SK-N-SH (cell line): Measurements from ENCODE around the gene NFXL1. TPM values are rescaled to one million over a fixed set of nuclear protein-coding genes. Genes with fewer than 3 reads are reported as not detected.

Experiments used
- CTCF ChIA-PET: fragments of 300-600, 350-600 bp; formaldehyde crosslinking; extraction: SDS; loops from one replicate; lab custom pipeline; 2021; lab: Yijun Ruan, JAX
- POLR2A ChIA-PET: fragments of 350-600 bp; sonication (Branson Sonifier 250); formaldehyde crosslinking; extraction: SDS; loops from one replicate; lab custom pipeline; 2020; ENCODE audit warnings: antibody characterized with exemption, inconsistent platforms; lab: Yijun Ruan, JAX
- DNase-seq: peaks from one replicate; pipeline ENCODE4 v3.0.0; 2012
- H2AFZ ChIP-seq: fragments of 200-600 bp; sonication (generic); 2 replicates; pipeline ENCODE4 v1.8.1; 2016; ENCODE audit warnings: antibody characterized with exemption, mild to moderate bottlenecking, low read depth
- H3F3A ChIP-seq: fragments of 200-600 bp; sonication (generic); replicated peaks from 2 replicates; pipeline ENCODE3; 2016; ENCODE audit warnings: antibody characterized with exemption, mild to moderate bottlenecking; ENCODE audit not compliant: insufficient read depth
- H3K27ac ChIP-seq, 2 experiments: fragments of 200-500 bp in 1 of 2; fragments of 200-600 bp in 1 of 2; sonication (Bioruptor generic) in 1 of 2; sonication (generic), shearing (Covaris generic) in 1 of 2; 2 replicates each; pipeline versions ENCODE4 v1.5.1 to v1.6.1; 2014 to 2016; ENCODE audit warnings: low read depth in 2 of 2, inconsistent platforms in 1 of 2, low read length in 1 of 2, mild to moderate bottlenecking in 1 of 2, mixed read lengths in 1 of 2
- H3K27me3 ChIP-seq: fragments of 200-600 bp; sonication (generic), shearing (Covaris generic); 2 replicates; pipeline ENCODE4 v1.6.1; 2016; ENCODE audit warnings: mixed run types; ENCODE audit not compliant: insufficient read depth
- H3K36me3 ChIP-seq, 2 experiments: fragments of 200-500 bp in 1 of 2; fragments of 200-600 bp in 1 of 2; sonication (Bioruptor generic) in 1 of 2; sonication (generic) in 1 of 2; replicated peaks in 1 of 2; 2 replicates each; pipeline versions ENCODE3 to v1.5.1; 2014 to 2016; ENCODE audit warnings: low read length in 1 of 2, mild to moderate bottlenecking in 1 of 2; ENCODE audit not compliant: insufficient read depth in 2 of 2, control insufficient read depth in 1 of 2
- H3K4me1 ChIP-seq, 2 experiments: fragments of 200-500 bp in 1 of 2; fragments of 200-600 bp in 1 of 2; sonication (Bioruptor generic) in 1 of 2; sonication (generic), shearing (Covaris generic) in 1 of 2; 2 replicates each; pipeline versions ENCODE4 v1.5.1 to v1.6.1; 2014 to 2016; ENCODE audit warnings: low read depth in 1 of 2, low read length in 1 of 2, mixed run types in 1 of 2; ENCODE audit not compliant: insufficient read depth in 2 of 2, control insufficient read depth in 1 of 2
- H3K4me2 ChIP-seq: fragments of 200-600 bp; sonication (generic), shearing (Covaris generic); 2 replicates; pipeline ENCODE4 v1.6.1; 2017; ENCODE audit warnings: mixed run types
- H3K4me3 ChIP-seq, 2 experiments: fragments of 200-500 bp in 1 of 2; fragments of 200-600 bp in 1 of 2; sonication (Bioruptor generic) in 1 of 2; sonication (generic), shearing (Covaris generic) in 1 of 2; 2 replicates each; pipeline versions ENCODE4 v1.5.1 to v1.8.1; 2014 to 2016; ENCODE audit warnings: low read depth in 2 of 2, inconsistent platforms in 1 of 2, low read length in 1 of 2, mild to moderate bottlenecking in 1 of 2, mixed read lengths in 1 of 2, moderate library complexity in 1 of 2
- H3K79me2 ChIP-seq: fragments of 200-600 bp; sonication (generic); 2 replicates; pipeline ENCODE4 v1.8.1; 2017; ENCODE audit warnings: mild to moderate bottlenecking; ENCODE audit not compliant: insufficient read depth
- H3K9ac ChIP-seq: fragments of 200-600 bp; sonication (generic); 2 replicates; pipeline ENCODE4 v1.6.1; 2017; ENCODE audit warnings: mixed run types
- H3K9me2 ChIP-seq: fragments of 200-600 bp; sonication (generic); 2 replicates; pipeline ENCODE4 v1.6.1; 2017; ENCODE audit warnings: mixed run types
- H3K9me3 ChIP-seq: fragments of 200-600 bp; sonication (generic); 2 replicates; pipeline ENCODE4 v1.6.1; 2017; ENCODE audit warnings: mixed run types, mild to moderate bottlenecking, moderate library complexity
- H4K20me1 ChIP-seq: fragments of 200-600 bp; sonication (generic); 2 replicates; pipeline ENCODE4 v1.6.1; 2017; ENCODE audit warnings: mild to moderate bottlenecking, mixed run types; ENCODE audit not compliant: insufficient read depth
- FOXJ3 ChIP-seq: sonication (generic); formaldehyde crosslinking; IDR thresholded peaks from 2 replicates; pipeline ENCODE4 v1.5.1; 2020; ENCODE audit warnings: mild to moderate bottlenecking, missing genetic modification reagents
- FOXM1 ChIP-seq: IDR thresholded peaks from 2 replicates; pipeline ENCODE4 v1.4.0; 2012; ENCODE audit warnings: low read depth, mild to moderate bottlenecking
- POLR2AphosphoS5 ChIP-seq: IDR thresholded peaks from 2 replicates; pipeline ENCODE4 v1.6.1; 2012; ENCODE audit warnings: low read depth, low read length
- RAD21 ChIP-seq: IDR thresholded peaks from 2 replicates; pipeline ENCODE4 v1.6.1; 2012; ENCODE audit warnings: mild to moderate bottlenecking, low read length
- YY1 ChIP-seq: IDR thresholded peaks from 2 replicates; pipeline ENCODE4 v1.4.0; 2012; ENCODE audit warnings: low read depth, mild to moderate bottlenecking
- WGBS: methylation state at CpG from one replicate; pipeline ENCODE4 v1.1.6; 2017; ENCODE audit warnings: low lambda C conversion rate; 5-methylcytosine and 5-hydroxymethylcytosine counted together
- polyA plus RNA-seq, 3 experiments: library from polyadenylated mRNA; depleted of rRNA; stranded (reverse); fragments of >200 nt; gene quantifications; 2 replicates each; pipeline ENCODE4 v1.2.3, GENCODE V29; 2012
- TF ChIP-seq, protein P1 (sequence below): IDR thresholded peaks from 2 replicates; pipeline ENCODE4 v1.6.1; 2012; ENCODE audit warnings: mild to moderate bottlenecking, low read depth, low read length, moderate library complexity
- TF ChIP-seq, protein P2 (sequence below): IDR thresholded peaks from 2 replicates; pipeline ENCODE4 v1.4.0; 2012; ENCODE audit warnings: low read depth, borderline replicate concordance
- TF ChIP-seq, protein P3 (sequence below): fragments of 150-350 bp; IDR thresholded peaks from 2 replicates; pipeline ENCODE4 v1.6.1; 2016; ENCODE audit warnings: mild to moderate bottlenecking, low read depth, low read length

Gene NFXL1
- polyA plus RNA-seq, 1 of the 3 experiments (the other 2 are of a cell fraction) = 9.0 TPM

DNA sequence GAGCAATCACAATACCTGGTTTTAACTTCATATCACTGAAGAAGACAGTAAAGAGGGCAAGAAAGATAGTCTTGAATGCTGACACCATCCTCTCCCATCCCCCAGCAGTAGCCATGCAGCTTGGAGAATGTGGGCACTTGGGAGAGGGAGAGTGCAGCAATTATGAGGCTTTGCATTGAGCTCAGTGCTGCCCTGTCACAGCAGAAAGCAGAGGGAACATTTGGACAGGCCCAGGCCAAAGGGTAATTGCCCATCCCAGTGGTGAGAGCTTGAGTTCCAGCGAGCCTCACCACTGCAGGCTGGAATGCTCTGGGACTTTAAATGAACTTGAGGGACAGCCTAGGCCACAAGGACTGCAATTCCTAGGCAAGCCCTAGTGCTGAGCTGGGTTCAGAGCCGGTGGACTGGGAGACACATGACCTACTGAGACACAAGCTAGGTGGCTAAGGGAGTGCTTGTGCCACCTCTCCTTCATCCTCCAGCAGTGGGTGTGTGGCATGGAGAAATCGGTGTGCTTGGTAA is 112.8 kb downstream of the NFXL1 start (continued):
- TF ChIP-seq, protein P1, sequence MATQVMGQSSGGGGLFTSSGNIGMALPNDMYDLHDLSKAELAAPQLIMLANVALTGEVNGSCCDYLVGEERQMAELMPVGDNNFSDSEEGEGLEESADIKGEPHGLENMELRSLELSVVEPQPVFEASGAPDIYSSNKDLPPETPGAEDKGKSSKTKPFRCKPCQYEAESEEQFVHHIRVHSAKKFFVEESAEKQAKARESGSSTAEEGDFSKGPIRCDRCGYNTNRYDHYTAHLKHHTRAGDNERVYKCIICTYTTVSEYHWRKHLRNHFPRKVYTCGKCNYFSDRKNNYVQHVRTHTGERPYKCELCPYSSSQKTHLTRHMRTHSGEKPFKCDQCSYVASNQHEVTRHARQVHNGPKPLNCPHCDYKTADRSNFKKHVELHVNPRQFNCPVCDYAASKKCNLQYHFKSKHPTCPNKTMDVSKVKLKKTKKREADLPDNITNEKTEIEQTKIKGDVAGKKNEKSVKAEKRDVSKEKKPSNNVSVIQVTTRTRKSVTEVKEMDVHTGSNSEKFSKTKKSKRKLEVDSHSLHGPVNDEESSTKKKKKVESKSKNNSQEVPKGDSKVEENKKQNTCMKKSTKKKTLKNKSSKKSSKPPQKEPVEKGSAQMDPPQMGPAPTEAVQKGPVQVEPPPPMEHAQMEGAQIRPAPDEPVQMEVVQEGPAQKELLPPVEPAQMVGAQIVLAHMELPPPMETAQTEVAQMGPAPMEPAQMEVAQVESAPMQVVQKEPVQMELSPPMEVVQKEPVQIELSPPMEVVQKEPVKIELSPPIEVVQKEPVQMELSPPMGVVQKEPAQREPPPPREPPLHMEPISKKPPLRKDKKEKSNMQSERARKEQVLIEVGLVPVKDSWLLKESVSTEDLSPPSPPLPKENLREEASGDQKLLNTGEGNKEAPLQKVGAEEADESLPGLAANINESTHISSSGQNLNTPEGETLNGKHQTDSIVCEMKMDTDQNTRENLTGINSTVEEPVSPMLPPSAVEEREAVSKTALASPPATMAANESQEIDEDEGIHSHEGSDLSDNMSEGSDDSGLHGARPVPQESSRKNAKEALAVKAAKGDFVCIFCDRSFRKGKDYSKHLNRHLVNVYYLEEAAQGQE = no peak
- no peak for TF ChIP-seq POLR2AphosphoS5
- TF ChIP-seq, protein P2, sequence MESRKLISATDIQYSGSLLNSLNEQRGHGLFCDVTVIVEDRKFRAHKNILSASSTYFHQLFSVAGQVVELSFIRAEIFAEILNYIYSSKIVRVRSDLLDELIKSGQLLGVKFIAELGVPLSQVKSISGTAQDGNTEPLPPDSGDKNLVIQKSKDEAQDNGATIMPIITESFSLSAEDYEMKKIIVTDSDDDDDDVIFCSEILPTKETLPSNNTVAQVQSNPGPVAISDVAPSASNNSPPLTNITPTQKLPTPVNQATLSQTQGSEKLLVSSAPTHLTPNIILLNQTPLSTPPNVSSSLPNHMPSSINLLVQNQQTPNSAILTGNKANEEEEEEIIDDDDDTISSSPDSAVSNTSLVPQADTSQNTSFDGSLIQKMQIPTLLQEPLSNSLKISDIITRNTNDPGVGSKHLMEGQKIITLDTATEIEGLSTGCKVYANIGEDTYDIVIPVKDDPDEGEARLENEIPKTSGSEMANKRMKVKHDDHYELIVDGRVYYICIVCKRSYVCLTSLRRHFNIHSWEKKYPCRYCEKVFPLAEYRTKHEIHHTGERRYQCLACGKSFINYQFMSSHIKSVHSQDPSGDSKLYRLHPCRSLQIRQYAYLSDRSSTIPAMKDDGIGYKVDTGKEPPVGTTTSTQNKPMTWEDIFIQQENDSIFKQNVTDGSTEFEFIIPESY = no peak

DNA sequence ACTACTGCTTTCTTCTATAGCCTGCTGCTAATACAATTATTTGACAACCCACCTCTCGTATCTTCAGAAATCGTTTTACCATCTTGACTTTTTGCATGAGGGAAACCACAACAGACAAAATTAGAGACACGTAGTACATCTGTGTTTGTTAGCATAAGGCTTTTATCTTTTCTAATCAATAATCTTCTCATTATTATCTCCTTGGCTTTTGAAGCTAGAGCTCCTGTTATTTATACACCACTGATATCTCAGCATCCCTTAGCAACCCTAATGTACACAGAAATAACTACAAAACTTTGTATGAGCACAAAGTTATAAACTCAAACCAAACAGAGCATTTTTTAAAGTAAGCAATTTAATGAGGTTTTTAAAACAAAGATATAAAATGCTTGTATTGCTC is 116.2 kb downstream of the NFXL1 start:
- POLR2A ChIA-PET = no interaction called here
- WGBS = 70% methylated on average over 3 of the region's 3 CpGs
- H3K4me3 ChIP-seq = no peak overlapping the region

More for the DNA sequence above, 116.2 kb downstream of the NFXL1 start:
- Histone ChIP-seq H3F3A (no peaks in the 10 kb centered on the region), H3K4me1 (no peaks in the 10 kb centered on the region)
- TF ChIP-seq FOXM1 (no peak), YY1 (no peak), RAD21 (no peak), FOXJ3 (CRISPR knock-in tag) (no peak)
- TF ChIP-seq, protein P3, sequence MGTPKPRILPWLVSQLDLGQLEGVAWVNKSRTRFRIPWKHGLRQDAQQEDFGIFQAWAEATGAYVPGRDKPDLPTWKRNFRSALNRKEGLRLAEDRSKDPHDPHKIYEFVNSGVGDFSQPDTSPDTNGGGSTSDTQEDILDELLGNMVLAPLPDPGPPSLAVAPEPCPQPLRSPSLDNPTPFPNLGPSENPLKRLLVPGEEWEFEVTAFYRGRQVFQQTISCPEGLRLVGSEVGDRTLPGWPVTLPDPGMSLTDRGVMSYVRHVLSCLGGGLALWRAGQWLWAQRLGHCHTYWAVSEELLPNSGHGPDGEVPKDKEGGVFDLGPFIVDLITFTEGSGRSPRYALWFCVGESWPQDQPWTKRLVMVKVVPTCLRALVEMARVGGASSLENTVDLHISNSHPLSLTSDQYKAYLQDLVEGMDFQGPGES = no peak
- TF ChIP-seq, all 33 proteins: peak for 0
- H3K9me3 ChIP-seq = no peaks in the 10 kb centered on the region
- H3K27ac ChIP-seq = no peak overlapping the region
- no peak for DNase-seq
- no peaks in the 10 kb centered on the region for H4K20me1 ChIP-seq
- H3K9ac ChIP-seq = no peak overlapping the region
- no peaks in the 10 kb centered on the region for H3K27me3 ChIP-seq
- CTCF ChIA-PET = interaction anchor here (1.3 kb wide), 1 partner anchor 38 kb away, joined by 4 read pairs; no protein-coding TSS in a partner anchor
- H3K9me2 ChIP-seq = no peaks in the 10 kb centered on the region
- H3K79me2 ChIP-seq = no peaks in the 10 kb centered on the region
- no peak overlapping the region for H3K4me2 ChIP-seq
- H2AFZ ChIP-seq = no peak overlapping the region
- no peaks in the 10 kb centered on the region for H3K36me3 ChIP-seq

Other genes with a start within 250 kb of the NFXL1 start
- gene CORIN, start 76.5 kb downstream of the NFXL1 start, polyA plus RNA-seq (2012; rRNA removed) = 0.76 and 1.1 TPM in 2 replicates
- gene CNGA1, start 102.1 kb upstream of the NFXL1 start, polyA plus RNA-seq (2012; rRNA removed) = 0.23 and 0.45 TPM in 2 replicates
- 1.8 and 2.0 TPM in 2 replicates for gene NIPAL1, start 102.2 kb upstream of the NFXL1 start, polyA plus RNA-seq (2012; rRNA removed)
- gene TXK, start 219.7 kb upstream of the NFXL1 start, polyA plus RNA-seq (2012; rRNA removed) = 0.60 and 0.61 TPM in 2 replicates